Right lobe of liver (tissue), 6 donors: Measurements from ENCODE around the gene SLC28A1. TPM values are rescaled to one million over a fixed set of nuclear protein-coding genes. Genes with fewer than 3 reads are reported as not detected.
A peak's percentile ranks its signal among the peaks of the same experiment; 100 is the strongest.

Source experiments
- ATAC-seq, 4 donors: fragments of 200-7000 bp; cut with Tn5 transposase; one replicate each; pipeline ENCODE4 v1.9.1; 2020; ENCODE audit warnings: mild to moderate bottlenecking in 4 of 4, moderate library complexity in 4 of 4
- DNase-seq, 3 donors: peaks; one replicate each; pipeline ENCODE4 v3.0.0-alpha.2; 2020
- H3K27ac ChIP-seq, 3 donors: fragments of 200-600 bp; one replicate each; pipeline ENCODE4 v1.8.0; 2022
- H3K27me3 ChIP-seq, 2 donors: fragments of 200-600 bp; one replicate each; pipeline ENCODE4 v1.8.0; 2022
- H3K36me3 ChIP-seq, 4 donors: fragments of 200-600 bp; sonication (generic) in 1 of 4; one replicate each; pipeline versions ENCODE4 v1.5.1 to v1.8.0; 2017 to 2022; ENCODE audit warnings: control low read depth in 1 of 4
- H3K4me1 ChIP-seq, 4 donors: fragments of 200-600 bp; sonication (generic) in 1 of 4; one replicate each; pipeline versions ENCODE4 v1.5.1 to v1.8.0; 2017 to 2022; ENCODE audit warnings: control low read depth in 1 of 4
- H3K4me3 ChIP-seq, 3 donors: fragments of 200-600 bp; one replicate each; pipeline ENCODE4 v1.8.0; 2022
- H3K9me3 ChIP-seq, 4 donors: fragments of 200-600 bp; sonication (generic) in 1 of 4; one replicate each; pipeline versions ENCODE4 v1.5.1 to v1.8.0; 2017 to 2022; ENCODE audit warnings: control low read depth in 1 of 4
- CTCF ChIP-seq, 4 donors: fragments of 200-600 bp in 3 of 4; fragments of 450-650 bp in 1 of 4; IDR thresholded peaks; one replicate each; pipeline versions ENCODE4 v1.5.1 to v1.8.0; 2016 to 2022; ENCODE audit warnings: antibody characterized with exemption in 4 of 4, mild to moderate bottlenecking in 2 of 4
- POLR2A ChIP-seq: fragments of 450-650 bp; IDR thresholded peaks from one replicate; pipeline ENCODE4 v1.6.1; 2017; ENCODE audit warnings: antibody characterized with exemption, mild to moderate bottlenecking
- WGBS: methylation state at CpG from one replicate; pipeline ENCODE4 v1.1.6; 2018; ENCODE audit warnings: low coverage, low lambda C conversion rate; ENCODE audit not compliant: insufficient coverage; ENCODE audit errors: missing lambda C conversion rate; 5-methylcytosine and 5-hydroxymethylcytosine counted together
- intact Hi-C, 2 donors: fragments of 100-400 bp; cut with DNase I; formaldehyde crosslinking; loops; one replicate each; pipeline versions ENCODE4 v1.11.2 to v1.14.1; 2022
- total RNA-seq, 6 experiments: library from RNA; depleted of rRNA in 2 of 6; stranded (reverse); fragments of >200 nt in 2 of 6; fragmentation: NEBNext Ultra II Directional in 3 of 6; extraction: Animal tissue kit (Norgen Biotek cat#: 25700) in 3 of 6; gene quantifications; one replicate each; pipeline versions ENCODE4 v1.1.0 to v1.2.4, GENCODE V29; 2016 to 2023
- donor health status: DM: no; HTN: yes; CAD: no.
- donor health status: DM: no; HTN: no; CAD: no.
- donor health status: DM: no; HTN: no; CAD: no.
- donor health status: DM: no; HTN: yes; CAD: no.
- donor health status: DM: no; HTN: yes; CAD: no.

Gene SLC28A1
- total RNA-seq, 6 experiments from 2014 or later = 33.2 to 75.4 (median 49.9) TPM

DNA sequence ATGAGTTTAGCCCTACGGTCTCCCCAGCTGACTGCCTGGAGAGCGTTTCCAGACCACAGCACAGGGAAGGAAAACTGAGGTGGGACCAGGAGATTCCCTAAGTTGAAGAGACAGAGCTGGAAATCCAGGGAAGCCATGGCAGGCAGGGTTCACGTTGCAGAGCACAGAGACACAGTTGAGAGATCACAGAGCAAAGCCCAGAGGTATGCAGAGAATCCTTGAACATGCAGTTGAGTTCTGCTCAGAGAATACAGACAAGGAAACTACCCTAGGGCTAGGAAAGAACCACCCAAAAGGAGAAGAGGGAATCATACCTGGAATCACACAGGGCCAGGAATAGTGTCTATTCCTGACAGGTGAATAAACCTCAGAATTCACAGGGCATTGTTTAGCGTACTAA is 14.3 kb downstream of the SLC28A1 start:
- TF ChIP-seq POLR2A = no peak
- no peak for TF ChIP-seq CTCF (IDR thresholded peaks at IDR 0.05)
- Histone ChIP-seq H3K9me3 (no peaks in the 10 kb centered on the region), H3K4me1 (no peaks in the 10 kb centered on the region), H3K27me3 (no peaks in the 10 kb centered on the region), H3K27ac (no peak overlapping the region), H3K4me3 (no peak overlapping the region), H3K36me3 (peaks cover 0 to 21% (median 6%) of the 10 kb centered on the region in 4 donors)
- ATAC-seq (no peak), DNase-seq (no peak)
- intact Hi-C loops = no loop called here
- WGBS = 84% methylated on average over 4 of the region's 4 CpGs

DNA sequence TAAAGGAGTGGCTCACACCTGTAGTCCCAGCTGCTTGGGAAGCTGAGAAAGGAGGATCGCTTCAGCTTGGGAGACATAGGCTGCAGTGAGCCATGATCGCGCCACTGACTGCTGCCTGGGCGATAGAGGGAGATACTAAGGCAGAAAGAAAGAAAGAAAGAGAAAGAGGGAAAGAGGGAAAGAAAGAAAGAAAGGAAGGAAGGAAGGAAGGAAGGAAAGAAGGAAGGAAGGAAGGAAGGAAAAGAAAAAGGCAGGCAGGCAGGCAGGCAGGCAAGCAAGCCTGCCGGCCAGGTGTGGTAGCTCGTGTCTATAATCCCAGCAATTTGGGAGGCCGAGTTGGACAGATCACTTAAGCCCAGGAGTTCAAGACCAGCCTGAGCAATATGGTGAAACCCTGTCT is 15.3 kb downstream of the SLC28A1 start:
- Histone ChIP-seq H3K27ac (no peak overlapping the region), H3K4me3 (no peak overlapping the region), H3K9me3 (no peaks in the 10 kb centered on the region), H3K36me3 (peaks cover 0 to 18% (median 4%) of the 10 kb centered on the region in 4 donors), H3K4me1 (no peaks in the 10 kb centered on the region), H3K27me3 (no peaks in the 10 kb centered on the region)
- intact Hi-C loops = no loop called here
- TF ChIP-seq POLR2A = no peak
- TF ChIP-seq CTCF (IDR thresholded peaks at IDR 0.05) = no peak
- DNase-seq (no peak), ATAC-seq (no peak)
- WGBS = 84% methylated on average over 7 of the region's 7 CpGs

DNA sequence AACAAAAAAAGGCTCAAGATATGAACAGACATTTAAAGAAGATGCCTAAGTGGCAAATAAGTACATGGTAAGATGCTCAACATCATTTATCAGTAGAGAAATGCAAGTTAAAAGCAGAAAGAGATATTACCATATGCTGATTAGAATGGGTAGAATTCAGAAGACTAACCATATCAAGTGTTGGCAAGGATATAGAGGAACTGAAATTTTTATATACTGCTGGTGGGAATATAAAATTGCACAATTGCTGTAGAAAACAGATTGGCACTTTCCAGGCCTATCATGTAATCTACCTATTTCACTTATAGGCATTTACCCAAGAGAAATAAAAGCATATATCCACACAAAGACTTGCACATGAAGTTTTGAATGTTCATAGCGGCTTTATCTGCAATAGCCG is 17.1 kb downstream of the SLC28A1 start:
- 97% methylated on average over 2 of the region's 2 CpGs for WGBS
- no peak for DNase-seq
- intact Hi-C loops = no loop called here

DNA sequence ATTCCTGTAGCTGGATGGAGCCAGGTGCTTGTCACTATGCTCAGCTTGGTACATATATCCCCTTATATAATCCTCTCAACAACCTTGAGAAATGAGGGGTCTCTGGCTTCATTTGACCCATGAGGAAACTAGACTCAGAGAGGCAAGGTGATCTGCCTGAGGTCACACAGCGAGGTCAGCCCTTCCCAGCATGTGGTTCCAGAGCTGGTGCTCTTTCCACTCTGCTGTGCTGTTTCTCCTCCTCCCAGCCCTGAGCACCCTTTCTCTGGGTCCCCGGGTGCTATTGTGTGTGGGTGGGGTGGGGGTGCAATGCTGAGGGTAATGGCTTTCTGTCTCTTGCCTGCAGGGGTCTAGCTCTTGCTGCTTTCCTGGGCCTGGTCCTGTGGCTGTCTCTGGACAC is 19.3 kb downstream of the SLC28A1 start:
- no peak overlapping the region for H3K27ac ChIP-seq
- DNase-seq (no peak), ATAC-seq (no peak)
- WGBS = no CpG with 5 or more reads among the region's 2 CpGs
- TF ChIP-seq CTCF (IDR thresholded peaks at IDR 0.05) (no peak), POLR2A (no peak)
- no peaks in the 10 kb centered on the region for H3K9me3 ChIP-seq
- H3K27me3 ChIP-seq = no peaks in the 10 kb centered on the region
- H3K4me1 ChIP-seq = no peaks in the 10 kb centered on the region
- H3K4me3 ChIP-seq = no peak overlapping the region
- H3K36me3 ChIP-seq = peaks cover 0 to 7% (median under 1%) of the 10 kb centered on the region in 4 donors
- intact Hi-C loops = no loop called here

More for the DNA sequence above, 17.1 kb downstream of the SLC28A1 start:
- Histone ChIP-seq H3K27ac (no peak overlapping the region), H3K9me3 (no peaks in the 10 kb centered on the region), H3K27me3 (no peaks in the 10 kb centered on the region), H3K4me1 (no peaks in the 10 kb centered on the region), H3K4me3 (no peak overlapping the region), H3K36me3 (peaks cover 0 to 7% (median 4%) of the 10 kb centered on the region in 4 donors)
- no peak for TF ChIP-seq CTCF (IDR thresholded peaks at IDR 0.05)
- TF ChIP-seq POLR2A = no peak
- ATAC-seq = no peak

GRCh38 chr15:84904419-84904818 is 20.0 kb downstream of the SLC28A1 start:
- no peaks in the 10 kb centered on the region for H3K9me3 ChIP-seq
- peaks cover 0 to 7% (median under 1%) of the 10 kb centered on the region in 4 donors for H3K36me3 ChIP-seq
- H3K4me3 ChIP-seq = no peak overlapping the region
- no peaks in the 10 kb centered on the region for H3K27me3 ChIP-seq
- 60% methylated on average over 1 of the region's 2 CpGs for WGBS
- TF ChIP-seq POLR2A (no peak), CTCF (IDR thresholded peaks at IDR 0.05) (no peak)
- intact Hi-C loops = no loop called here
- H3K4me1 ChIP-seq = peaks cover 0 to under 1% (median 0%) of the 10 kb centered on the region in 4 donors
- ATAC-seq (peak in 1 of 4 donors; percentile 7), DNase-seq (no peak)
- no peak overlapping the region for H3K27ac ChIP-seq
